H7 (cell line): ENCODE results near the gene SKIL. TPM values are rescaled to one million over a fixed set of nuclear protein-coding genes. Genes with fewer than 3 reads are reported as not detected.

ENCODE experiments used
- DNase-seq: peaks from one replicate; pipeline ENCODE4 v3.0.0; 2012
- H3K27me3 ChIP-seq: 2 replicates; pipeline ENCODE4 v1.6.0; 2011; ENCODE audit warnings: mild to moderate bottlenecking, low read length; ENCODE audit not compliant: control insufficient read depth, insufficient read depth
- H3K36me3 ChIP-seq: replicated peaks from 2 replicates; pipeline ENCODE4 v1.5.1; 2011; ENCODE audit warnings: low read length; ENCODE audit not compliant: control insufficient read depth, insufficient read depth
- H3K4me3 ChIP-seq: 2 replicates; pipeline ENCODE4 v1.5.1; 2011; ENCODE audit warnings: low read depth, mild to moderate bottlenecking, control low read depth, low read length, moderate library complexity; ENCODE audit not compliant: insufficient read depth
- total RNA-seq: library from RNA; depleted of rRNA; stranded (reverse); fragments of >200 nt; shearing (Covaris generic); gene quantifications from 2 replicates; pipeline ENCODE4 v1.2.3, GENCODE V29; 2014; rRNA removed

SKIL gene
- total RNA-seq, 1 experiment from 2014 or later, result 102 TPM

- DNase-seq, result no peak
- no peak overlapping the region for H3K4me3 ChIP-seq
- H3K27me3 ChIP-seq, result no peaks in the 10 kb centered on the region
- no peaks in the 10 kb centered on the region for H3K36me3 ChIP-seq
Measured at GRCh38 chr3:170428095-170428494, 70.6 kb downstream of the SKIL start.

GRCh38 chr3:170429050-170429449 is 71.5 kb downstream of the SKIL start:
- DNase-seq, result no peak
- no peak overlapping the region for H3K4me3 ChIP-seq
- H3K36me3 ChIP-seq, result no peaks in the 10 kb centered on the region
- no peaks in the 10 kb centered on the region for H3K27me3 ChIP-seq

- Histone ChIP-seq H3K36me3 (no peaks in the 10 kb centered on the region), H3K27me3 (no peaks in the 10 kb centered on the region), H3K4me3 (no peak overlapping the region)
- DNase-seq, result no peak
Measured at GRCh38 chr3:170431054-170431453, 73.5 kb downstream of the SKIL start.

GRCh38 chr3:170432416-170432815 is 74.9 kb downstream of the SKIL start:
- DNase-seq, result no peak
- no peaks in the 10 kb centered on the region for H3K27me3 ChIP-seq
- H3K4me3 ChIP-seq, result no peak overlapping the region
- no peaks in the 10 kb centered on the region for H3K36me3 ChIP-seq

- no peaks in the 10 kb centered on the region for H3K36me3 ChIP-seq
- no peaks in the 10 kb centered on the region for H3K27me3 ChIP-seq
- no peak for DNase-seq
- H3K4me3 ChIP-seq, result no peak overlapping the region
Measured at GRCh38 chr3:170436697-170437096, 79.2 kb downstream of the SKIL start.

GRCh38 chr3:170437176-170437575 is 79.7 kb downstream of the SKIL start:
- no peak overlapping the region for H3K4me3 ChIP-seq
- H3K27me3 ChIP-seq, result no peaks in the 10 kb centered on the region
- no peaks in the 10 kb centered on the region for H3K36me3 ChIP-seq
- DNase-seq, result no peak

GRCh38 chr3:170437696-170438407 is 80.3 kb downstream of the SKIL start:
- no peak overlapping the region for H3K4me3 ChIP-seq
- no peaks in the 10 kb centered on the region for H3K27me3 ChIP-seq
- H3K36me3 ChIP-seq, result no peaks in the 10 kb centered on the region
- DNase-seq, result no peak

- H3K36me3 ChIP-seq, result no peaks in the 10 kb centered on the region
- no peaks in the 10 kb centered on the region for H3K27me3 ChIP-seq
- H3K4me3 ChIP-seq, result no peak overlapping the region
- no peak for DNase-seq
Measured at GRCh38 chr3:170438836-170439235, 81.3 kb downstream of the SKIL start.

GRCh38 chr3:170440344-170440743 is 82.8 kb downstream of the SKIL start:
- no peak overlapping the region for H3K4me3 ChIP-seq
- H3K27me3 ChIP-seq, result no peaks in the 10 kb centered on the region
- DNase-seq, result no peak
- H3K36me3 ChIP-seq, result no peaks in the 10 kb centered on the region

- Histone ChIP-seq H3K36me3 (no peaks in the 10 kb centered on the region), H3K4me3 (no peak overlapping the region), H3K27me3 (no peaks in the 10 kb centered on the region)
- DNase-seq, result no peak
Measured at GRCh38 chr3:170441412-170441811, 83.9 kb downstream of the SKIL start.

- Histone ChIP-seq H3K36me3 (no peaks in the 10 kb centered on the region), H3K27me3 (no peaks in the 10 kb centered on the region), H3K4me3 (no peak overlapping the region)
- no peak for DNase-seq
Measured at GRCh38 chr3:170442947-170443346, 85.4 kb downstream of the SKIL start.

GRCh38 chr3:170443457-170443856 is 85.9 kb downstream of the SKIL start:
- Histone ChIP-seq H3K36me3 (no peaks in the 10 kb centered on the region), H3K4me3 (no peak overlapping the region), H3K27me3 (no peaks in the 10 kb centered on the region)
- no peak for DNase-seq

Other genes with a start within 250 kb of the SKIL start
- gene PHC3, start 176.0 kb upstream of the SKIL start, total RNA-seq, result 8.2 and 10.2 TPM in 2 replicates
- gene PRKCI, start 135.3 kb upstream of the SKIL start, total RNA-seq, result 74.5 and 95.6 TPM in 2 replicates
- gene CLDN11, start 61.2 kb downstream of the SKIL start, total RNA-seq, result 81.6 and 104 TPM in 2 replicates
- gene SLC7A14, start 228.4 kb downstream of the SKIL start, total RNA-seq, result 2.0 and 2.6 TPM in 2 replicates